HCT116 (cell line): ENCODE results near the gene PKP1. TPM values are rescaled to one million over a fixed set of nuclear protein-coding genes. Genes with fewer than 3 reads are reported as not detected.

Experiments
- ATAC-seq: fragments of 200-7000 bp; cut with Tn5 transposase; 2 replicates; pipeline ENCODE4 v1.9.1; 2020; ENCODE audit warnings: mild to moderate bottlenecking, moderate library complexity
- BruUV-seq: library from RNA; stranded (reverse); fragments of 400-500 nt; replicated peaks from 2 replicates; lab custom pipeline; 2021; lab: Mats Ljungman, UMichigan
- CTCF ChIA-PET: fragments of 300-600 bp; sonication (Branson Sonifier 250); formaldehyde crosslinking; loops from one replicate; lab custom pipeline; 2021; ENCODE audit warnings: antibody characterized with exemption; lab: Charles Lee
- POLR2A ChIA-PET: fragments of 300-600, 350-600 bp; sonication (Branson Sonifier 250); formaldehyde crosslinking; loops from one replicate; lab custom pipeline; 2021; ENCODE audit warnings: antibody characterized with exemption; lab: Charles Lee
- RAD21 ChIA-PET, 2 experiments: fragments of 300-600 bp; sonication (Branson Sonifier 250); formaldehyde crosslinking; loops; one replicate each; lab custom pipeline; 2023; ENCODE audit warnings: low total read pairs in 2 of 2; ENCODE audit not compliant: uncharacterized antibody in 2 of 2, unreplicated experiment in 2 of 2, low non-redundant PET in 1 of 2; lab: Charles Lee
- DNase-seq: peaks from one replicate; pipeline ENCODE4 v3.0.0-alpha.2; 2010; ENCODE audit warnings: low read depth, low spot score
- H2AFZ ChIP-seq: fragments of 200-600 bp; shearing (Covaris generic), sonication (generic); 2 replicates; pipeline ENCODE4 v1.6.1; 2017; ENCODE audit warnings: low read depth, mixed run types, mixed read lengths, antibody characterized with exemption, low read length; ENCODE audit not compliant: poor library complexity, severe bottlenecking
- H3K27ac ChIP-seq: 2 replicates; pipeline ENCODE4 v1.5.1; 2012; ENCODE audit warnings: low read depth, low read length
- H3K27me3 ChIP-seq: fragments of 200-600 bp; sonication (generic); 2 replicates; pipeline ENCODE4 v1.6.1; 2016; ENCODE audit warnings: mixed run types, low read length, mixed read lengths; ENCODE audit not compliant: insufficient read depth
- H3K36me3 ChIP-seq, 2 experiments: fragments of 200-500 bp in 1 of 2; fragments of 200-600 bp in 1 of 2; sonication (Bioruptor generic) in 1 of 2; sonication (generic) in 1 of 2; 2 replicates each; pipeline versions ENCODE4 v1.5.1 to v1.6.1; 2014 to 2016; ENCODE audit warnings: low read length in 2 of 2, inconsistent platforms in 1 of 2, mixed read lengths in 1 of 2, mixed run types in 1 of 2; ENCODE audit not compliant: insufficient read depth in 2 of 2, control insufficient read depth in 1 of 2
- H3K4me1 ChIP-seq, 2 experiments: fragments of 200-600 bp in 1 of 2; sonication (generic) in 1 of 2; 2 replicates each; pipeline versions ENCODE4 v1.5.1 to v1.6.1; 2012 to 2017; ENCODE audit warnings: low read length in 2 of 2, inconsistent platforms in 1 of 2, mild to moderate bottlenecking in 1 of 2, mixed read lengths in 1 of 2, mixed run types in 1 of 2, moderate library complexity in 1 of 2; ENCODE audit not compliant: insufficient read depth in 2 of 2, control insufficient read depth in 1 of 2
- H3K4me2 ChIP-seq: fragments of 200-600 bp; sonication (generic); 2 replicates; pipeline ENCODE4 v1.6.1; 2017; ENCODE audit warnings: mixed run types, low read length, mixed read lengths
- H3K4me3 ChIP-seq, 2 experiments: fragments of 200-600 bp in 1 of 2; sonication (generic) in 1 of 2; replicated peaks in 1 of 2; 2 replicates each; pipeline ENCODE4 v1.5.1; 2011 to 2016; ENCODE audit warnings: low read length in 2 of 2, control low read depth in 1 of 2, low read depth in 1 of 2, mild to moderate bottlenecking in 1 of 2, mixed read lengths in 1 of 2, mixed run types in 1 of 2
- H3K79me2 ChIP-seq: fragments of 200-600 bp; sonication (generic); 2 replicates; pipeline ENCODE4 v1.6.1; 2017; ENCODE audit warnings: mild to moderate bottlenecking, mixed run types, low read length, moderate library complexity, mixed read lengths; ENCODE audit not compliant: insufficient read depth
- H3K9ac ChIP-seq: fragments of 200-600 bp; sonication (generic); 2 replicates; pipeline ENCODE4 v1.6.1; 2016; ENCODE audit warnings: low read length, mixed read lengths
- H3K9me2 ChIP-seq: fragments of 200-600 bp; sonication (generic), shearing (Covaris generic); 2 replicates; pipeline ENCODE4 v1.6.1; 2017; ENCODE audit warnings: mixed run types, mild to moderate bottlenecking, moderate library complexity; ENCODE audit not compliant: insufficient read depth
- H3K9me3 ChIP-seq, 2 experiments: fragments of 200-500 bp in 1 of 2; fragments of 200-600 bp in 1 of 2; sonication (Bioruptor generic) in 1 of 2; sonication (generic) in 1 of 2; 2 replicates each; pipeline ENCODE4 v1.6.1; 2014 to 2017; ENCODE audit warnings: low read length in 2 of 2, mixed read lengths in 2 of 2, inconsistent platforms in 1 of 2, low read depth in 1 of 2, mild to moderate bottlenecking in 1 of 2, mixed run types in 1 of 2, moderate library complexity in 1 of 2; ENCODE audit not compliant: control insufficient read depth in 1 of 2, insufficient read depth in 1 of 2
- H4K20me1 ChIP-seq: fragments of 200-600 bp; sonication (generic), shearing (Covaris generic); 2 replicates; pipeline ENCODE4 v1.6.1; 2017; ENCODE audit warnings: mixed run types, mild to moderate bottlenecking, moderate library complexity; ENCODE audit not compliant: insufficient read depth
- ATF3 ChIP-seq: IDR thresholded peaks from 2 replicates; pipeline ENCODE4 v1.6.1; 2012
- CTCF ChIP-seq, 3 experiments: fragments of 200-600 bp in 1 of 3; sonication (generic) in 1 of 3; IDR thresholded peaks in 2 of 3; conservative IDR thresholded peaks in 1 of 3; 2 replicates each; pipeline ENCODE4 v1.5.1; 2012 to 2017; ENCODE audit warnings: low read depth in 2 of 3, low read length in 2 of 3, antibody characterized with exemption in 1 of 3, borderline replicate concordance in 1 of 3, control low read depth in 1 of 3, mild to moderate bottlenecking in 1 of 3, mixed read lengths in 1 of 3, mixed run types in 1 of 3, moderate library complexity in 1 of 3; ENCODE audit not compliant: insufficient read depth in 1 of 3
- EGR1 ChIP-seq: IDR thresholded peaks from 2 replicates; pipeline ENCODE4 v1.6.1; 2012; ENCODE audit warnings: low read depth
- ELF1 ChIP-seq: IDR thresholded peaks from 2 replicates; pipeline ENCODE4 v1.6.1; 2012; ENCODE audit warnings: low read depth, borderline replicate concordance
- MAX ChIP-seq: IDR thresholded peaks from 2 replicates; pipeline ENCODE4 v1.6.1; 2012
- POLR2A ChIP-seq: IDR thresholded peaks from 2 replicates; pipeline ENCODE4 v1.7.0; 2011; ENCODE audit warnings: borderline replicate concordance; ENCODE audit not compliant: insufficient read depth, insufficient read length; ENCODE audit errors: extremely low read depth
- POLR2AphosphoS5 ChIP-seq: IDR thresholded peaks from 2 replicates; pipeline ENCODE4 v1.6.1; 2011; ENCODE audit warnings: mild to moderate bottlenecking, low read depth, low read length, moderate library complexity
- SP1 ChIP-seq: IDR thresholded peaks from 2 replicates; pipeline ENCODE4 v1.6.1; 2012; ENCODE audit warnings: low read depth
- ZBTB33 ChIP-seq: IDR thresholded peaks from 2 replicates; pipeline ENCODE4 v1.6.1; 2011; ENCODE audit warnings: mild to moderate bottlenecking, low read length, moderate library complexity; ENCODE audit not compliant: insufficient replicate concordance; ENCODE audit errors: extremely low read depth
- intact Hi-C: fragments of 100-400 bp; cut with micrococcal nuclease; formaldehyde crosslinking; loops from 2 replicates; pipeline ENCODE4 v1.10.0; 2022
- total RNA-seq: library from RNA; stranded (reverse); gene quantifications from one replicate; pipeline ENCODE4 v1.2.1, GENCODE V29; 2021; ENCODE audit not compliant: unreplicated experiment

The PKP1 gene
- total RNA-seq, 1 experiment from 2014 or later = 0.07 TPM

- no peak overlapping the region for H3K27ac ChIP-seq
- no peak overlapping the region for H2AFZ ChIP-seq
- no peaks in the 10 kb centered on the region for H3K9me3 ChIP-seq
- no peaks in the 10 kb centered on the region for H4K20me1 ChIP-seq
- no TSS peak for BruUV-seq
- DNase-seq (no peak), ATAC-seq (no peak)
- H3K27me3 ChIP-seq = no peaks in the 10 kb centered on the region
- RAD21 ChIA-PET = no interaction called here
- POLR2A ChIA-PET = interaction anchor here (0.9 kb wide), 1 partner anchor 59 kb away, joined by 5 read pairs; no protein-coding TSS in a partner anchor
- no peaks in the 10 kb centered on the region for H3K79me2 ChIP-seq
- H3K4me3 ChIP-seq = no peak overlapping the region
- H3K4me1 ChIP-seq = no peaks in the 10 kb centered on the region
- H3K4me2 ChIP-seq = no peak overlapping the region
- no peaks in the 10 kb centered on the region for H3K36me3 ChIP-seq
- TF ChIP-seq ATF3 = no peak
- TF ChIP-seq SP1 = no peak
- no peak for TF ChIP-seq ELF1
- no peak for TF ChIP-seq POLR2AphosphoS5
- TF ChIP-seq CTCF (IDR thresholded peaks at IDR 0.05 in 2 of 3, conservative IDR thresholded peaks at IDR 0.05 in 1 of 3; ENCODE audit: borderline replicate concordance in 1 of 3, insufficient read depth in 1 of 3, low read depth in 2 of 3, low read length in 2 of 3) = no peak
- TF ChIP-seq ZBTB33 = no peak
- TF ChIP-seq POLR2A = no peak
- TF ChIP-seq MAX = no peak
- no peak for TF ChIP-seq EGR1
- H3K9ac ChIP-seq = no peak overlapping the region
- intact Hi-C loops = no loop called here
- CTCF ChIA-PET = no interaction called here
- no peaks in the 10 kb centered on the region for H3K9me2 ChIP-seq
These were observed 41.7 kb downstream of the PKP1 start for GRCh38 chr1:201324821-201325677.
